Measurements from ENCODE around the gene ABHD1. TPM values are rescaled to one million over a fixed set of nuclear protein-coding genes. Genes with fewer than 3 reads are reported as not detected.

Gene ABHD1
- total RNA-seq, 1 experiment from 2014 or later = 0.46 TPM

DNA sequence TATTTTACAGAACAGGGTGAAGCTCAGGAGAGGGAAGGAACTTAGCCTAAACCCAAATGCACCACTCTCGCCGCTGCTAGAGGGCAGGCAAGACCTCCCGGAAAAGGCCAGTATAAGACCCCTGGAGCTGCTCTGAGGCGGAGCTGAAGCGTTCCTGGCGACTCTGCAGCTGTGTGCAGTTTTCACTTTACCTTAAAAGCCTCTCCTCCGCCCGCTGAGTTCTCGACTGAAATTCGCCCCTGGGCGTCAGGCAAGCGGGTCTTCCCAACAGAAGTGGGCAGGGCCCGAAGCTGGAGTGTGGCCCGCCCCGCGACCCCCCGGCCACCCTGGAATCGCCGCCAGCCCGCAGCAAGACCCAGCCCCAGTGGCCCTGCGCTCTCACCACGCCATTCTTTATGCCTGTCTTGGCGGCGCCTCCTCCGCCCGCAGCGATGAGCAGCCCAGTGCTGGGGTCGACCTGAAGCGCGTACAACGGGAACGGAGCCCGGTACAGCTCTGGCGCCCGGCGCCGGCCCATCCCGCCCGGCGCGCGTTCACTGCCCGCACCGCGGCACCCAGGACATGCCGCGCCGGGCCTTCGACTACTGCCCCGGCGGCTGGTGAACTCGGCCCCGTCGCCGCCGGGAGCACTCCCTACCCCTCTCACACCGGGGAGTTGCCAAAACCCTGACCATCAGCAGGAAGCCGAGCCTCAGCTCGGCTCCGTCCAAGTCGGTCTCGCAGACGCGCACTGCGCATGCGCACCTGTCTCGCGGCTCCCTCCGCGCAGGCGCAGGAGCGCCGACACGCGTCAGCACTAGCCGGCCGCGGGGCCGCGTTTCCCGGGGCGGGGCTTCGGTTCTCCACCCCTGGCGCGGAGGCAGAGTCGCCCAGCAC, 10.5 kb downstream of the ABHD1 start, which contains the start of gene PREB:
Gene PREB, minus strand, starts transcription at position 732 of the 876 bp plus-strand sequence. Its CDS starts 215 bp downstream, at position 517.
- Histone ChIP-seq H3K27ac (ENCODE audit: low read length) (peak within 1 kb of the TSS; percentile 89), H3K9me3 (ENCODE audit: control insufficient read depth, insufficient read depth, low read depth, low read length) (no peaks in the 10 kb centered on the region), H3K4me3 (ENCODE audit: low read depth in 2 of 2, low read length in 2 of 2) (peak within 1 kb of the TSS; percentile 94 to 97), H3K4me1 (ENCODE audit: control insufficient read depth, insufficient read depth, low read length) (peaks cover 5% of the 10 kb centered on the region), H3K36me3 (ENCODE audit: control insufficient read depth, insufficient read depth, low read length) (peaks cover 4% of the 10 kb centered on the region; the same call in 1 of the 2 replicates), H3K27me3 (ENCODE audit: control insufficient read depth, insufficient read depth, low read length) (no peaks in the 10 kb centered on the region)
- peak; percentile 88 for DNase-seq (ENCODE audit: low read depth, low spot score)
- peak; percentile 98 for ATAC-seq
- POLR2A ChIA-PET = interaction anchor here (0.6 kb wide), 1 partner anchor 176 kb away, joined by 4 read pairs; no protein-coding TSS in a partner anchor
- CTCF ChIA-PET = interaction anchor here (0.9 kb wide), 1 partner anchor 65 kb away, joined by 3 read pairs; no protein-coding TSS in a partner anchor
- intact Hi-C loops (cut with micrococcal nuclease; ENCODE audit: unreplicated experiment) = no loop called here
- BruUV-seq (replicated peaks) = no TSS peak
- TF ChIP-seq SIN3A (IDR thresholded peaks at IDR 0.05; ENCODE audit: borderline replicate concordance, insufficient read depth, low read depth, low read length) = 0 out of 2 replicates have a peak, but pooled peaks have one; percentile 33
- TF ChIP-seq POLR2AphosphoS5 (IDR thresholded peaks at IDR 0.05; ENCODE audit: low read depth, low read length) = peak; percentile 91
- TF ChIP-seq TCF7L2 (IDR thresholded peaks at IDR 0.05; ENCODE audit: low read depth, low read length) = no peak
- in situ Hi-C loops (cut with HindIII; ENCODE audit: low pct_unique_long_range_greater_than_20kb, low sequenced_read_pairs) = no loop called here

DNA sequence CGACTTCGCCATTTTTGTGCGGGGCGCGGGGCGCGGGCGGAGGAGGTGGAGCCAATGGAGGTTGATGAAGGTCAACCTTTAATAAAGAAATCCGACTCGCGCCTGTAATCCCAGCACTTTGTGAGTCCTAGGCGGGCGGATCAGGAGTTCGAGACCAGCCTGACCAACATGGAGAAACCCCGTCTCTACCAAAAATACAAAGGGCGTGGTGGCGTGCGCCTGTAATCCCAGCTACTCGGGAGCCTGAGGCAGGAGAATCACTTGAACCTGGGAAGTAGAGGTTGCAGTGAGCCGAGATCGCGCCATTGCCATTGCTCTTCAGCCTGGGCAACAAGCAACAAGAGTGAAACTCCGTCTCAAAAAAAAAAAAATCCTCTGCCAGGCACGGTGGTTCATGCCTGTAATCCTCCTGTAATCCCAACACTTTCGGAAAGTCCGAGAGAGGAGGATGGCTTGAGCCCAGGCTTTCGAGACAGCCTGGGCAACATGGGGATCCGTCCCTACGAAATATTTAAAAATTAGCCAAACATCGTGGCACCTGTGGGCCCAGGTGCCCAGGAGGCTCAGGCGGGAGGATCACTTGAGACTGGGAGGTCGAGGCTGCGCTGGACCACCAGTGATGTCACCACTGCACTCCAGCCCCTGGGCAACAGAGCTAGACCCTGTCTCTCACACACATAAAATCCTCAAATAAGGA, 11.3 kb downstream of the ABHD1 start:
- Histone ChIP-seq H3K4me3 (ENCODE audit: low read depth in 2 of 2, low read length in 2 of 2) (peak overlapping the region; percentile 94 to 97), H3K27ac (ENCODE audit: low read length) (peak overlapping the region; percentile 89)
- BruUV-seq (replicated peaks) = no TSS peak

More for the DNA sequence above, 11.3 kb downstream of the ABHD1 start:
- ChIA-PET POLR2A (interaction anchor here (0.6 kb wide), 1 partner anchor 176 kb away, joined by 4 read pairs; no protein-coding TSS in a partner anchor), CTCF (no interaction called here)
- DNase-seq (ENCODE audit: low read depth, low spot score) (no peak), ATAC-seq (no peak)
- TF ChIP-seq SIN3A (IDR thresholded peaks at IDR 0.05; ENCODE audit: borderline replicate concordance, insufficient read depth, low read depth, low read length) (no peak), POLR2AphosphoS5 (IDR thresholded peaks at IDR 0.05; ENCODE audit: low read depth, low read length) (no peak; the same call in none of the 2 replicates), TCF7L2 (IDR thresholded peaks at IDR 0.05; ENCODE audit: low read depth, low read length) (no peak)
- TF ChIP-seq, protein P1, sequence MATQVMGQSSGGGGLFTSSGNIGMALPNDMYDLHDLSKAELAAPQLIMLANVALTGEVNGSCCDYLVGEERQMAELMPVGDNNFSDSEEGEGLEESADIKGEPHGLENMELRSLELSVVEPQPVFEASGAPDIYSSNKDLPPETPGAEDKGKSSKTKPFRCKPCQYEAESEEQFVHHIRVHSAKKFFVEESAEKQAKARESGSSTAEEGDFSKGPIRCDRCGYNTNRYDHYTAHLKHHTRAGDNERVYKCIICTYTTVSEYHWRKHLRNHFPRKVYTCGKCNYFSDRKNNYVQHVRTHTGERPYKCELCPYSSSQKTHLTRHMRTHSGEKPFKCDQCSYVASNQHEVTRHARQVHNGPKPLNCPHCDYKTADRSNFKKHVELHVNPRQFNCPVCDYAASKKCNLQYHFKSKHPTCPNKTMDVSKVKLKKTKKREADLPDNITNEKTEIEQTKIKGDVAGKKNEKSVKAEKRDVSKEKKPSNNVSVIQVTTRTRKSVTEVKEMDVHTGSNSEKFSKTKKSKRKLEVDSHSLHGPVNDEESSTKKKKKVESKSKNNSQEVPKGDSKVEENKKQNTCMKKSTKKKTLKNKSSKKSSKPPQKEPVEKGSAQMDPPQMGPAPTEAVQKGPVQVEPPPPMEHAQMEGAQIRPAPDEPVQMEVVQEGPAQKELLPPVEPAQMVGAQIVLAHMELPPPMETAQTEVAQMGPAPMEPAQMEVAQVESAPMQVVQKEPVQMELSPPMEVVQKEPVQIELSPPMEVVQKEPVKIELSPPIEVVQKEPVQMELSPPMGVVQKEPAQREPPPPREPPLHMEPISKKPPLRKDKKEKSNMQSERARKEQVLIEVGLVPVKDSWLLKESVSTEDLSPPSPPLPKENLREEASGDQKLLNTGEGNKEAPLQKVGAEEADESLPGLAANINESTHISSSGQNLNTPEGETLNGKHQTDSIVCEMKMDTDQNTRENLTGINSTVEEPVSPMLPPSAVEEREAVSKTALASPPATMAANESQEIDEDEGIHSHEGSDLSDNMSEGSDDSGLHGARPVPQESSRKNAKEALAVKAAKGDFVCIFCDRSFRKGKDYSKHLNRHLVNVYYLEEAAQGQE (IDR thresholded peaks at IDR 0.05; ENCODE audit: insufficient read depth in 1 of 2, low read depth in 2 of 2, low read length in 1 of 2) = no peak
- TF ChIP-seq, protein P2, sequence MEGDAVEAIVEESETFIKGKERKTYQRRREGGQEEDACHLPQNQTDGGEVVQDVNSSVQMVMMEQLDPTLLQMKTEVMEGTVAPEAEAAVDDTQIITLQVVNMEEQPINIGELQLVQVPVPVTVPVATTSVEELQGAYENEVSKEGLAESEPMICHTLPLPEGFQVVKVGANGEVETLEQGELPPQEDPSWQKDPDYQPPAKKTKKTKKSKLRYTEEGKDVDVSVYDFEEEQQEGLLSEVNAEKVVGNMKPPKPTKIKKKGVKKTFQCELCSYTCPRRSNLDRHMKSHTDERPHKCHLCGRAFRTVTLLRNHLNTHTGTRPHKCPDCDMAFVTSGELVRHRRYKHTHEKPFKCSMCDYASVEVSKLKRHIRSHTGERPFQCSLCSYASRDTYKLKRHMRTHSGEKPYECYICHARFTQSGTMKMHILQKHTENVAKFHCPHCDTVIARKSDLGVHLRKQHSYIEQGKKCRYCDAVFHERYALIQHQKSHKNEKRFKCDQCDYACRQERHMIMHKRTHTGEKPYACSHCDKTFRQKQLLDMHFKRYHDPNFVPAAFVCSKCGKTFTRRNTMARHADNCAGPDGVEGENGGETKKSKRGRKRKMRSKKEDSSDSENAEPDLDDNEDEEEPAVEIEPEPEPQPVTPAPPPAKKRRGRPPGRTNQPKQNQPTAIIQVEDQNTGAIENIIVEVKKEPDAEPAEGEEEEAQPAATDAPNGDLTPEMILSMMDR (IDR thresholded peaks at IDR 0.05) = no peak
- H3K9me3 ChIP-seq (ENCODE audit: control insufficient read depth, insufficient read depth, low read depth, low read length) = no peaks in the 10 kb centered on the region
- peaks cover 4% of the 10 kb centered on the region; the same call in 1 of the 2 replicates for H3K36me3 ChIP-seq (ENCODE audit: control insufficient read depth, insufficient read depth, low read length)
- intact Hi-C loops (cut with micrococcal nuclease; ENCODE audit: unreplicated experiment) = no loop called here
- no peaks in the 10 kb centered on the region for H3K27me3 ChIP-seq (ENCODE audit: control insufficient read depth, insufficient read depth, low read length)
- in situ Hi-C loops (cut with HindIII; ENCODE audit: low pct_unique_long_range_greater_than_20kb, low sequenced_read_pairs) = no loop called here
- H3K4me1 ChIP-seq (ENCODE audit: control insufficient read depth, insufficient read depth, low read length) = peaks cover 5% of the 10 kb centered on the region
